Uterus (tissue), 2 donors: ENCODE data around the gene ARSD.

Source experiments
- POLR2A ChIP-seq, 2 donors: fragments of 450-650 bp; IDR thresholded peaks; one replicate each; pipeline ENCODE4 v1.6.1; 2016; ENCODE audit warnings: antibody characterized with exemption in 2 of 2, mild to moderate bottlenecking in 1 of 2, moderate library complexity in 1 of 2
- TF ChIP-seq, protein P1 (sequence below), 4 experiments: fragments of 200-600 bp in 2 of 4; fragments of 450-650 bp in 2 of 4; sonication (generic) in 2 of 4; IDR thresholded peaks; one replicate each; pipeline ENCODE4 v1.5.1; 2016 to 2019; ENCODE audit warnings: antibody characterized with exemption in 4 of 4, mild to moderate bottlenecking in 2 of 4, moderate library complexity in 1 of 4

DNA sequence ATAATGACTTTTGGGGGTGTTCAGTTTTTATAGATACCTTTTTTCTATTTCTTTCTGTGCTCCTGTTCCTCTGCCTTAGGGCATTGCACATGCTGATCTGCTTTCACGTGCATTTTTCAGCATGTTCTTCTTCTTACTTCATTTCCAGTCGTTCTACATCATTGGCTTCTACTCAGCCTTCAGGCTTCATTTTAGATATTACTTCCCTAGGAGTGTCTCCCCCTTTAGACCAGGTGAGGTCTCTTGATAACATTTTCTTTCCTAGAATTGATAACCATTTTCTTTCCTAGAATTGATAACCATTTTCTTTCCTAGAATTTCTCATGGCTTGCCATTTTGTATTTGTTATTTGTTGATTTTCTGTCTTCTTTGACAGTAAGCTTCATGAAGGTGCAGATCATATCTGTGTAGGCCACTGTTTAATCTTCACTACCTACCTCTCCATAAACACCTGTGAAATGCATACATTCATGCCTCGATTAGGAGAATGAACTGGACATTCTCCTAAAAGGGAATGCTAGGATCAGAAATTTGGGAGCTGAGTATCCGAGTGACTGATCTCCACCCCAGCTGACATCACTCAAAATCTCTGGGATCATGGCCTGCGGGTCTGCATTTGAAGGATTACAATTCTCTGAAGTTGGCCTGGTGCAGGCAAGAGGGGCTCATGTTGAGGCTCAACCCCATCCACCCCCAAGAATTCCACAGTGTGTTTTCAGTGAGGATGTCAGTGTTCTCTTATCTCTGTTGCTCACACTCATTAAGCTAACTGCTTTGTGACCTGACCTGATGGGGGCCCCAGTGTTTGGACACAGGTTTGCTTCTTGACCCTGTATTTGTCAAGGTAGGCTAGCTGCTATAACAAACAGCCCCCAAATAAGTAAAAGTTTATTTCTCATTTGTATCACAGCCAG is 54.7 kb downstream of the ARSD start:
- TF ChIP-seq, protein P1, sequence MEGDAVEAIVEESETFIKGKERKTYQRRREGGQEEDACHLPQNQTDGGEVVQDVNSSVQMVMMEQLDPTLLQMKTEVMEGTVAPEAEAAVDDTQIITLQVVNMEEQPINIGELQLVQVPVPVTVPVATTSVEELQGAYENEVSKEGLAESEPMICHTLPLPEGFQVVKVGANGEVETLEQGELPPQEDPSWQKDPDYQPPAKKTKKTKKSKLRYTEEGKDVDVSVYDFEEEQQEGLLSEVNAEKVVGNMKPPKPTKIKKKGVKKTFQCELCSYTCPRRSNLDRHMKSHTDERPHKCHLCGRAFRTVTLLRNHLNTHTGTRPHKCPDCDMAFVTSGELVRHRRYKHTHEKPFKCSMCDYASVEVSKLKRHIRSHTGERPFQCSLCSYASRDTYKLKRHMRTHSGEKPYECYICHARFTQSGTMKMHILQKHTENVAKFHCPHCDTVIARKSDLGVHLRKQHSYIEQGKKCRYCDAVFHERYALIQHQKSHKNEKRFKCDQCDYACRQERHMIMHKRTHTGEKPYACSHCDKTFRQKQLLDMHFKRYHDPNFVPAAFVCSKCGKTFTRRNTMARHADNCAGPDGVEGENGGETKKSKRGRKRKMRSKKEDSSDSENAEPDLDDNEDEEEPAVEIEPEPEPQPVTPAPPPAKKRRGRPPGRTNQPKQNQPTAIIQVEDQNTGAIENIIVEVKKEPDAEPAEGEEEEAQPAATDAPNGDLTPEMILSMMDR (IDR thresholded peaks at IDR 0.05): no peak
- no peak for TF ChIP-seq POLR2A (IDR thresholded peaks at IDR 0.05)
